ENCODE measurements around the gene RNF166. TPM values are rescaled to one million over a fixed set of nuclear protein-coding genes. Genes with fewer than 3 reads are reported as not detected.

The RNF166 gene
- polyA plus RNA-seq, 4 donors = 14.1 to 21.7 (median 19.9) TPM

GRCh38 chr16:88712362-88712979 lies 6.3 kb upstream of the RNF166 start:
- DNase-seq (ENCODE audit: low read depth in 4 of 4, low spot score in 3 of 4) = no peak

GRCh38 chr16:88711750-88712340 lies 5.6 kb upstream of the RNF166 start:
- DNase-seq (ENCODE audit: low read depth in 4 of 4, low spot score in 3 of 4) = no peak

GRCh38 chr16:88710556-88710955 lies 4.3 kb upstream of the RNF166 start:
- no peak for DNase-seq (ENCODE audit: low read depth in 4 of 4, low spot score in 3 of 4)

GRCh38 chr16:88706965-88707826 lies 988 bp upstream of the RNF166 start:
- DNase-seq (ENCODE audit: low read depth in 4 of 4, low spot score in 3 of 4) = no peak

- DNase-seq (ENCODE audit: low read depth in 4 of 4, low spot score in 3 of 4) = no peak
These were observed 393 bp downstream of the RNF166 start for GRCh38 chr16:88705801-88706228.

- DNase-seq (ENCODE audit: low read depth in 4 of 4, low spot score in 3 of 4) = no peak
These were observed 1.0 kb downstream of the RNF166 start for GRCh38 chr16:88705076-88705684.

- DNase-seq (ENCODE audit: low read depth in 4 of 4, low spot score in 3 of 4) = no peak
These were observed 2.5 kb downstream of the RNF166 start for GRCh38 chr16:88703486-88704309.

- no peak for DNase-seq (ENCODE audit: low read depth in 4 of 4, low spot score in 3 of 4)
These were observed 3.6 kb downstream of the RNF166 start for GRCh38 chr16:88702371-88703210.

- DNase-seq (ENCODE audit: low read depth in 4 of 4, low spot score in 3 of 4) = no peak
These were observed 4.4 kb downstream of the RNF166 start for GRCh38 chr16:88701581-88702370.

- DNase-seq (ENCODE audit: low read depth in 4 of 4, low spot score in 3 of 4) = peak in 1 of 4 donors; percentile 33
These were observed 5.3 kb downstream of the RNF166 start for GRCh38 chr16:88700636-88701482.

GRCh38 chr16:88700322-88700635 lies 5.9 kb downstream of the RNF166 start:
- DNase-seq (ENCODE audit: low read depth in 4 of 4, low spot score in 3 of 4) = no peak

GRCh38 chr16:88699180-88699579 lies 7.0 kb downstream of the RNF166 start:
- no peak for DNase-seq (ENCODE audit: low read depth in 4 of 4, low spot score in 3 of 4)

GRCh38 chr16:88698646-88699045 lies 7.6 kb downstream of the RNF166 start:
- no peak for DNase-seq (ENCODE audit: low read depth in 4 of 4, low spot score in 3 of 4)

- no peak for DNase-seq (ENCODE audit: low read depth in 4 of 4, low spot score in 3 of 4)
These were observed 8.2 kb downstream of the RNF166 start for GRCh38 chr16:88697831-88698615.

GRCh38 chr16:88697116-88697830 lies 8.9 kb downstream of the RNF166 start:
- no peak for DNase-seq (ENCODE audit: low read depth in 4 of 4, low spot score in 3 of 4)

- DNase-seq (ENCODE audit: low read depth in 4 of 4, low spot score in 3 of 4) = no peak
These were observed 9.8 kb downstream of the RNF166 start for GRCh38 chr16:88696441-88696840.
